ENCODE results near the gene PIK3R5.

GRCh38 chr17:9009096-9009495, 43.6 kb upstream of the PIK3R5 start:
- TF ChIP-seq CTCF (IDR thresholded peaks at IDR 0.05) (no peak), EP300 (IDR thresholded peaks at IDR 0.05) (no peak), POLR2A (IDR thresholded peaks at IDR 0.05) (no peak)

Data from tibial nerve (tissue), 4 donors.